ENCODE data around the gene TOR3A.
A peak's percentile ranks its signal among the peaks of the same experiment; 100 is the strongest.
"Not testable (repeated sequence)": the region's sequence is repeated elsewhere in the genome, so short reads cannot be mapped to it uniquely, and the experiment has no call there.

TOR3A gene

GRCh38 chr1:179081687-179082332 lies at the start of gene TOR3A:
Gene TOR3A (plus strand): TSS chr1:179082070. CDS start chr1:179082129, 59 bp downstream.
- peak within 1 kb of the TSS; percentile 96 for H3K4me3 Mint-ChIP-seq
- peaks cover 27% of the 10 kb centered on the region for H3K4me1 Mint-ChIP-seq
- peak within 1 kb of the TSS; percentile 93 for H3K27ac Mint-ChIP-seq
- DNase-seq, result peak; percentile 88
- H3K27me3 Mint-ChIP-seq (ENCODE audit: low read depth, poor library complexity), result peaks cover 10% of the 10 kb centered on the region
- no peaks in the 10 kb centered on the region for H3K9me3 Mint-ChIP-seq
- peaks cover 4% of the 10 kb centered on the region for H3K36me3 Mint-ChIP-seq (ENCODE audit: low read depth)
- no peak for TF ChIP-seq CTCF (IDR thresholded peaks at IDR 0.05)

- H3K27ac Mint-ChIP-seq, result no peak overlapping the region
- no peaks in the 10 kb centered on the region for H3K27me3 Mint-ChIP-seq (ENCODE audit: low read depth, poor library complexity)
- no peak for TF ChIP-seq CTCF (IDR thresholded peaks at IDR 0.05)
- H3K4me3 Mint-ChIP-seq, result no peak overlapping the region
- H3K36me3 Mint-ChIP-seq (ENCODE audit: low read depth), result peaks cover 17% of the 10 kb centered on the region
- no peak for DNase-seq
- H3K4me1 Mint-ChIP-seq, result peaks cover 29% of the 10 kb centered on the region
- peaks cover 11% of the 10 kb centered on the region for H3K9me3 Mint-ChIP-seq
These were observed 47.1 kb upstream of the TOR3A start for GRCh38 chr1:179034720-179035119.

- peaks cover 2% of the 10 kb centered on the region for H3K27me3 Mint-ChIP-seq (ENCODE audit: low read depth, poor library complexity)
- DNase-seq, result no peak
- TF ChIP-seq CTCF (IDR thresholded peaks at IDR 0.05), result no peak
- H3K27ac Mint-ChIP-seq, result no peak overlapping the region
- H3K9me3 Mint-ChIP-seq, result peaks cover 17% of the 10 kb centered on the region
- H3K36me3 Mint-ChIP-seq (ENCODE audit: low read depth), result peaks cover 23% of the 10 kb centered on the region
- no peak overlapping the region for H3K4me3 Mint-ChIP-seq
- H3K4me1 Mint-ChIP-seq, result peaks cover 22% of the 10 kb centered on the region
These were observed 44.9 kb upstream of the TOR3A start for GRCh38 chr1:179036844-179037465.

- no peak overlapping the region for H3K27ac Mint-ChIP-seq
- peaks cover 23% of the 10 kb centered on the region for H3K9me3 Mint-ChIP-seq
- H3K27me3 Mint-ChIP-seq (ENCODE audit: low read depth, poor library complexity), result peaks cover 2% of the 10 kb centered on the region
- H3K4me3 Mint-ChIP-seq, result no peak overlapping the region
- TF ChIP-seq CTCF (IDR thresholded peaks at IDR 0.05), result no peak
- DNase-seq, result no peak
- H3K4me1 Mint-ChIP-seq, result peaks cover 17% of the 10 kb centered on the region
- peaks cover 38% of the 10 kb centered on the region for H3K36me3 Mint-ChIP-seq (ENCODE audit: low read depth)
These were observed 43.2 kb upstream of the TOR3A start for GRCh38 chr1:179038528-179039281.

- H3K27me3 Mint-ChIP-seq (ENCODE audit: low read depth, poor library complexity); H3K4me1 Mint-ChIP-seq; H3K27ac Mint-ChIP-seq; DNase-seq; H3K4me3 Mint-ChIP-seq: not testable (repeated sequence)
- Mint-ChIP-seq H3K9me3 (peaks cover 29% of the 10 kb centered on the region), H3K36me3 (ENCODE audit: low read depth) (peaks cover 47% of the 10 kb centered on the region)
These were observed 42.2 kb upstream of the TOR3A start for GRCh38 chr1:179039502-179040174.

GRCh38 chr1:179040175-179040551 lies 41.7 kb upstream of the TOR3A start:
- H3K27me3 Mint-ChIP-seq (ENCODE audit: low read depth, poor library complexity); H3K27ac Mint-ChIP-seq; DNase-seq; H3K4me1 Mint-ChIP-seq; H3K4me3 Mint-ChIP-seq: not testable (repeated sequence)
- Mint-ChIP-seq H3K36me3 (ENCODE audit: low read depth) (peaks cover 52% of the 10 kb centered on the region), H3K9me3 (peaks cover 29% of the 10 kb centered on the region)

Data from nephron progenitor cell (in vitro differentiated cells).